Limb (tissue), 2 donors: Measurements from ENCODE around the gene HECTD2.
"Not testable (repeated sequence)": the region's sequence is repeated elsewhere in the genome, so short reads cannot be mapped to it uniquely, and the experiment has no call there.

Experiments
- DNase-seq, 2 donors: peaks; one replicate each; pipeline ENCODE4 v3.0.0-alpha.2; 2016; ENCODE audit errors: extremely low spot score in 2 of 2

The HECTD2 gene

DNA sequence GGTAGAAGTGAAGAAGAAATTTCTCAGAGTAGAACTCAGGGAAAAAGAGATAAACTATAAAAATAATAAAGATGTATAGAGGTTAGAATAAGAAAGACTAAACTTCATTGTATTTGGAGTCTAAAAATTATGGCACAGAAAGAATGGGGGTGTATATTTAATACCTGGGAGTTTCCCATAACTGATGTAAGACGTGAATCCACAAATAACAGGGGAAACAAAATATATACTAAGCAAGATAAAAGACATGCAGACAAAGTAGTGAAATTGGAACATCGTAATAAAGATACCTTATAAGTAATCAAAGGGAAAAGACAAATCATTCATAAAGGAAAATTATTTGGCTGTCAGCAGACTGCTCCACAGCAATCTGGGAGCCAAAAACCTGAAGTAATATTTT lies 62.8 kb downstream of the HECTD2 start:
- no peak for DNase-seq

DNA sequence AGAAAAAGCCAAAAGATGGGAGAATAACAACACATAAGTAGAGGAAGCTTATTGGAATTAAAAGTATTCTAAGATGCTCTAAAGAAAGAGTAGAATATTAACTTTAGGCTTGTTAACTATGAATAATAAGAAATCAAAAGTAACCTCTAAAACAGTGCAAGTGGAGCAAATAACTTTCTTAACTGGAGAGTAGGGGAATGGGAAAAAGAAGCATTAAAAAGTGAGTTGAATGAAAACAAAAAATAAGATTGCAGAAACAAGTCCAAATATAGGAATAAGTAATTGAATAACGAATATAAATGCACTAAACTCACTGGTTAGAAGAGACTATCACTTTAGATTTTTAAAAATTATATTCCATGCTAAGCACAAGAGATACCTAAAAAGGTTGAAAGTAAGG lies 63.9 kb downstream of the HECTD2 start:
- DNase-seq, result no peak

- DNase-seq, result no peak
Observed at GRCh38 chr10:91477236-91477635, 67.1 kb downstream of the HECTD2 start.

DNA sequence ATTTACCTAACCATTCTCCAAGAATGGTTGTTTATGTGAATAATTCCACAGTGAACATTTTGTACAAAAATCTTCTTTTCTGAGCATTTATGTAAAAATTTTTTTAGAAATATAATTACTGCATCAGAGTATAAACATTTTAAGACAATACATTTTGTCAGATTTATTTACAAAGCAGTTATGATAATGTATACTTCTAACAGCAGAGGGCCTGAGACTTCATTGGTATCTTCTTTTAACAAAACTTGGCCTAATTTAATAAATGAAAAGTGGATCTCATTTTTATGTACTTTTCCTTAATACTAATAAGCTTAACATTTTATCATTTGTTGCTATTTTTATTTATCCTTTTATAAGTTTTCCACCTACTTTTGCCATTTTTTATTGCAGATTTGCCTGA lies 69.4 kb downstream of the HECTD2 start:
- DNase-seq, result no peak

- DNase-seq, result no peak
Observed at GRCh38 chr10:91487911-91488582, 77.9 kb downstream of the HECTD2 start.

- DNase-seq, result peak in 1 of 2 donors; percentile 47
Observed at GRCh38 chr10:91493313-91493712, 83.2 kb downstream of the HECTD2 start.

GRCh38 chr10:91495402-91495801 lies 85.3 kb downstream of the HECTD2 start:
- no peak for DNase-seq

- no peak for DNase-seq
Observed at GRCh38 chr10:91496016-91496415, 85.9 kb downstream of the HECTD2 start.

DNA sequence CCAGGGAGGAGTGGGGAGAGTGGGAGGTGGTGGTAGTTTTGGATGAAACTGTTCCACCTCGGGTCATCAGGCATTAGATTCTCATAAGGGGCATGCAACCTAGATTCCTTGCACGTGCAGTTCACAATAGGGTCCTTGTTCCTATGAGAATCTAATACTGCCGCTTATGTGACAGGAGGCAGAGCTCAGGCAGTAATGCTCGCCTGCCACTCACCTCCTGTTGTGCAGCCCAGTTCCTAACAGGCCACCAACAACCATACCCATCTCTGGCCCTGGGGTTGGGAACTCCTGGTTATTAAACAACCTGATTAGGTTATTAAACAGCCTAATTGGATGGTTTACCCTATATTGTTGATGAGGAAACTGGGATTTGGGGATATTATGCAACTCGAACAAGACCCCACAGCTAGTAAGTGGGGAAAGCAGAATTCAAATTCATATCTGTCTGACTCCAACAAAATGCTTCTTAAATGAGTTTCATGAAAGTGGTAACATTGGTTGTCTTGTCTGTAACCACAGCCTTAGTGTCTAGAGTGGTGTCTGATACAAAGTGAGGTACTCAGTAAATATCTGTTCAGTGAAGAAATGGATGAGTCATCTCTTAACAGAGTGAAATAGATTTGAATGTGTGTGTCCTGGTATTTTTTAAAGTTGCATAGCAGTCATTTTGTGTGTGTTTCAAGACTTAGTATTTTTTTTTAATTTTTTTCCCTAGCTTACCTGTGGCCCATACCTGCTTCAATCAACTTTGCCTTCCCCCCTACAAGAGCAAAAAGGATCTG lies 101.6 kb downstream of the HECTD2 start:
- DNase-seq, result no peak

- no peak for DNase-seq
Observed at GRCh38 chr10:91512458-91512857, 102.3 kb downstream of the HECTD2 start.

DNA sequence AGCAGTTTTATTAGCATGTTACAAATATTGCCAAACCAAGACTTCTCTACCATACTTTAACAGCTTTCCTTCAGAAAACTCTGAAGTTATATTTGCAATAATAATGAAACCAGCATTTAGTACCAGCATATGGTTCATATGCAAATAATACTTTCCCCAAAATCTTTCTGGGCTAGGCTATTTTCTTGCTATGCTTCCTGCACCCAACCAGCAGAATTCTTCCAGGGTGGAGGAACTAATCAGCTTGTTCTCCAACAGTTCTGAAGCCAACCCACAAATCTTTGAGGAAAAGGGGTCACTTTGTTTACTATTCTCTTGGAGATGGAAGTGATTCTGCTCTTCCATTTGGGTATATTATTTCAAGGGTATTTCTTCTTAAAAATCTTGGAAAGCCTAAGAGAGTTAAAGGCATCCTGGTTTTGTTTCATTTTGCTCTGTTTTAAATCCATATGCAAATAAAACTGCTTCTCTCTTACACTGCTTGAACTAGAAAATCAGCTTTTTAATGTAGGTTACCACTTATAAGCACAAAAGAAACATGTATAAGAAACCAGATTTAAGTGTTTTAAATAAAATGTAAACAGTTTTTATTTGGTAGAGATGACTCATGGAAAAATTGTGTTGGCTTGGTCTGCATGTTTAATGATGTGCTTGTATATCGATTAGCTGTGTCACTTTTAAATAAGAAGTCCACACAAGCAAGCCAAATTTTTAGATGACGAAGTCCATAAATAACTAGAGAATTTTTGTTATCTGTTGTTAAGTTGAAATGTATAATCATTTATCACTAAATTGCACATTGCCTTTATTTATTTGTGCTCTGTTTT lies 103.7 kb downstream of the HECTD2 start:
- DNase-seq, result no peak

DNA sequence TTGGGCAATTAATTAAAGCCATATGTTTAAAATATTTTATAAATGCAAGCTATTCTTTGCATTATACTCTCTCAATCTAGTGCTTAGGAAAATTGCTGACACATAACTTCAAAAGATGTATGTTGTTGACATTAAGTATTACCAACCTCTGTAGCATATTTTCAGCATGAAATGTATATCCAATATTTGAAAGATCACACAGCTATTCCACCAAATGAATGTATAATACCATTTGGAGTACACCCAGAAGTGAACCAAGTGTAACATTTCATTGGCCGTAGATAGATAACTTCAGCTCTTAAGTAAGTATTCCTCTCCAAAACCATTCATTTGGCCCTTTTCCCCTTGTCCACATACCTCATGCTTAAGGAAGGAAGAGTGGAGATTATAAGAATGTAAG lies 104.6 kb downstream of the HECTD2 start:
- no peak for DNase-seq

GRCh38 chr10:91517394-91517793 lies 107.2 kb downstream of the HECTD2 start:
- DNase-seq, result no peak

DNA sequence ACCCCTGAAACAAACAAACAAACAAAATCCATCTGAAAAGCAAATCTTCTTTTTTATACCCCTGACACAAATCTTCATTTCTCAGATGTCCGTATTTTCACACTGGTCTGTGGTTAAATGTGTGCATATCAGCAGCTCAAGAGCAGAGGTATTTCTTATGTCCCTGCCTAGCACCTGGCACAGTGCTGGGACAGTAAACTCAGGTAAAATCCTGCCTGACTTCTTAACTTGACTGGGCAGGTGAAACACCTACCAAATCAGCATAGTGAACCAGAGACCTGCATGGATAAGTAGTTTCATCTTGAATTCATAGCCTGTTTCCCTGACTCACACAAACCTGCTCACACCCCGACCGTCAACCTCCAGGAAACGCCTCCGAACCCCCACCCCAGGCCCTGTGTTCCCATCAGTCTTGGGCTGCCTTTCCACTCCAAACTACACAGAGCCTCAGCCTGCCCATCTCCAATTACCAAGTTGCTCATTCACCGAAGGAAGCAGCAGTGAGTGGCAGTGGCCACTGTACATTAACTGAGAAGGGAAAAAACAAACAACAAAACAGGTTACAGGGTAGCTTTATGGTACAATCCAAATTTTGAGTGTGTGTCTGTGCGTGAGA lies 109.9 kb downstream of the HECTD2 start:
- DNase-seq, result no peak

DNA sequence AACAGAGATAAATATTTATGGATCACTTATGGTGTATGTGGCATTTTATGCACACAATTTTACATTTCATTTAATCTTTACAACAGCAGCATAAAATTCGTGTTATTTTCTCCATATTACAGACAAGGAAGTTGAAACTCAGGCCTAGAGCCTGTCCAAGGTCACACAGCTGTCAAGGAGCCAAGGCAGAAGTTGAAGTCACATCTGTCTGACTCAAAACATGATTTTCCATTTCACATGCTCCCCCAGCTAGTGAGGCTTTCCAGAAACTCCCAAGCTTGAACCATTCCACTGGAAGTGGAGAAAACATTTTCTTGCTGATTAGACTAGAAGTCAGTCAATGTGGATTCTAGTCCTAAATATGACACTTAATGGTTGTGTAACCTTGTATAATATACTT lies 110.5 kb downstream of the HECTD2 start:
- DNase-seq, result peak in 1 of 2 donors; percentile 21

- DNase-seq, result no peak
Observed at GRCh38 chr10:91521439-91521838, 111.3 kb downstream of the HECTD2 start.

DNA sequence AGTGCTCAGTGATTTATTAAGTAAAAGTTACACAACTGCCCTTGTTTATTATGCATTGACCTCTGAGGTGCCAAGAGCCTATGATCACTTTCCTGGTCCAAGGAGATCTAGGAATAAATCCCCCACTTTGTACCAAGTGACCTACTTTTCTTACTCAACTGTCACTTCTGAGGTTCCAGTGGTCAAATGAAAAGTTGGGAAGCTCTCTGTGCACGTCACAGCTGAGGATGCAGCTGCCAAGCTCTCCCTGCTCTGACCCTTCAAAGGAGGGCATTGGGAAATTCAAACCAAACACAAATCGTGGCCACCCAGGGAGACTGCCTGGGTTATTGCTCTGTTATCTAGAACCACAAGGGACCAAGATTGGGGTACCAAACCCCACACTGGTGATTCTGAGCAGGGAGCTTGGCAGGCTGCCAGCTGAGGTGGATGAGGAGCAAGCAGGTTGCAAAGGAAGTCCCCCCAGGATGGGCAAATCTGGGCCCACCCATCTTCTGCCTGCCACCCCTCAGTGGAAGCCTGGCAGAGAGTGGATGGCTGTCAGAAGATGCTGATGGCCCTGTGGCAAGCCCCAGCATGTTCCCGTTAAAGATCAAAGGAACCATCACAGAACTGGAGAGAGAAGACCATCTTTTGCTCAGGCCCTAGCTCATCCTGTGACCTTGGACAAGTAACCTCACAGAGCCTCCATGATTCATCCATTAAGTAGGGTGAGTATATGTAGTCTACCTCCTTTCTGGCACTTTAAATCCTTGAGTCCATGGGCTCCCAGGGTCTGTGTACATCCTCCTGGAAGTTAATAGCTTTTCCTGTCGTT lies 116.0 kb downstream of the HECTD2 start:
- no peak for DNase-seq

GRCh38 chr10:91528080-91528479 lies 117.9 kb downstream of the HECTD2 start:
- no peak for DNase-seq

- no peak for DNase-seq
Observed at GRCh38 chr10:91528768-91529167, 118.6 kb downstream of the HECTD2 start.

DNA sequence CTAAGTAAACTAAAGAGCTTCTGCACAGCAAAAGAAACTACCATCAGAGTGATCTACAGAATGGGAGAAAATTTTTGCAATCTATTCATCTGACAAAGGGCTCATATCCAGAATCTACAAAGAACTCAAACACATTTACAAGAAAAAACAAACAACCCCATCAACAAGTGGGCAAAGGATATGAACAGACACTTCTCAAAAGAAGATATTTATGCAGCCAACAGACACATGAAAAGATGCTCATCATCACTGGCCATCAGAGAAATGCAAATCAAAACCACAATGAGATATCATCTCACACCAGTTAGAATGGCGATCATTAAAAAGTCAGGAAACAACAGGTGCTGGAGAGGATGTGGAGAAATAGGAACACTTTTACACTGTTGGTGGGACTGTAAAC lies 124.6 kb downstream of the HECTD2 start:
- DNase-seq, result not testable (repeated sequence)

DNA sequence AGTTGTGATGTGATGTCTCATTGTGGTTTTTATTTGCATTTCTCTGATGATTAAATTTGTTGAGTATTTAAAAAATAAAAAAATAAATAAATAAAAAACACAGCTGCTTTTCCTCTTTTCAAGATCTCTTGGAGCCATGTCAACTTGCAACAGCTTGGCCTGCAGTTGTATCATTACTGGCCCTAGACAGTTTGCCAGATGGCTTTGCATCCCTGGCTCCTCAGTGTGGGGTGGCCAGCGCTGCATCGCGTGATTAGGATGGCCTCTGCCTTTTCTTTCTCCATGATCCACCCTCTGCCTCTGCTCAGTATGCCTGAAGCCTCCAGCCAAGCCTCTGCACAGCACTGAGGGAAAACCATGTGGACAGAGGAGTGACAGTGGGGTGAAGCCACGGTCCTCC lies 126.0 kb downstream of the HECTD2 start:
- DNase-seq, result no peak
